Keratinocyte (primary cell): ENCODE data around the gene CFAP299. TPM values are rescaled to one million over a fixed set of nuclear protein-coding genes. Genes with fewer than 3 reads are reported as not detected.

Experiments
- DNase-seq: peaks from one replicate; pipeline ENCODE4 v3.0.0-alpha.2; 2011; ENCODE audit warnings: low read depth, missing footprints, low spot score
- FAIRE-seq: peaks from 2 replicates; lab custom pipeline; 2011; peaks lifted over from hg19 to GRCh38; lab: Jason Lieb, UNC
- H2AFZ ChIP-seq: 2 replicates; pipeline ENCODE4 v1.6.0; 2012; ENCODE audit warnings: low read length, control low read depth, inconsistent platforms; ENCODE audit not compliant: control insufficient read depth
- H3K27ac ChIP-seq: 2 replicates; pipeline ENCODE4 v1.5.1; 2011; ENCODE audit warnings: low read length; ENCODE audit not compliant: control insufficient read depth, insufficient read depth
- H3K27me3 ChIP-seq: 3 replicates; pipeline ENCODE4 v1.6.0; 2011; ENCODE audit warnings: low read length; ENCODE audit not compliant: control insufficient read depth, insufficient read depth; ENCODE audit errors: extremely low read depth
- H3K36me3 ChIP-seq, 2 experiments: 2 replicates in 1 of 2; 3 replicates in 1 of 2; pipeline ENCODE4 v1.5.1; 2011; ENCODE audit warnings: low read length in 2 of 2, mild to moderate bottlenecking in 1 of 2; ENCODE audit not compliant: control insufficient read depth in 2 of 2, insufficient read depth in 2 of 2; ENCODE audit errors: extremely low read depth in 1 of 2
- H3K4me1 ChIP-seq: 3 replicates; pipeline ENCODE4 v1.5.1; 2011; ENCODE audit warnings: low read length; ENCODE audit not compliant: control insufficient read depth, insufficient read depth; ENCODE audit errors: extremely low read depth
- H3K4me2 ChIP-seq: 3 replicates; pipeline ENCODE4 v1.6.0; 2011; ENCODE audit warnings: low read depth, low read length; ENCODE audit not compliant: control insufficient read depth, insufficient read depth; ENCODE audit errors: extremely low read depth
- H3K4me3 ChIP-seq, 3 experiments: fragments of 200-600 bp in 1 of 3; sonication (generic) in 1 of 3; 2 replicates in 2 of 3; 3 replicates in 1 of 3; pipeline ENCODE4 v1.5.1; 2011 to 2016; ENCODE audit warnings: low read length in 3 of 3, mild to moderate bottlenecking in 3 of 3, control low read depth in 2 of 3, inconsistent platforms in 1 of 3, low read depth in 1 of 3, mixed read lengths in 1 of 3, mixed run types in 1 of 3, moderate library complexity in 1 of 3; ENCODE audit not compliant: control insufficient read depth in 2 of 3, insufficient read depth in 2 of 3; ENCODE audit errors: extremely low read depth in 1 of 3
- H3K79me2 ChIP-seq: 2 replicates; pipeline ENCODE4 v1.6.0; 2012; ENCODE audit warnings: low read length; ENCODE audit not compliant: control insufficient read depth, insufficient read depth
- H3K9ac ChIP-seq: 3 replicates; pipeline ENCODE4 v1.6.0; 2011; ENCODE audit warnings: low read length; ENCODE audit not compliant: control insufficient read depth, insufficient read depth; ENCODE audit errors: extremely low read depth
- H3K9me1 ChIP-seq: 3 replicates; pipeline ENCODE4 v1.6.0; 2011; ENCODE audit warnings: low read length; ENCODE audit not compliant: control insufficient read depth, insufficient read depth; ENCODE audit errors: extremely low read depth
- H3K9me3 ChIP-seq: 2 replicates; pipeline ENCODE4 v1.5.1; 2012; ENCODE audit warnings: low read depth, low read length; ENCODE audit not compliant: control insufficient read depth
- H4K20me1 ChIP-seq: 3 replicates; pipeline ENCODE4 v1.6.0; 2011; ENCODE audit warnings: low read length; ENCODE audit not compliant: control insufficient read depth, insufficient read depth; ENCODE audit errors: extremely low read depth
- EZH2 ChIP-seq: IDR thresholded peaks from one replicate; pipeline ENCODE4 v1.6.1; 2012; ENCODE audit warnings: inconsistent platforms, mild to moderate bottlenecking, low read length, moderate library complexity
- dilution Hi-C: fragments of 300-500 bp; cut with MboI; formaldehyde crosslinking; loops from one replicate; pipeline ENCODE4 v1.7.0; 2020; ENCODE audit warnings: low sequenced_read_pairs; ENCODE audit not compliant: extremely low pct_ligation_motif_present
- polyA plus RNA-seq, 5 experiments: library from polyadenylated mRNA; depleted of rRNA in 3 of 5; stranded (reverse) in 3 of 5; stranded (forward) in 1 of 5; unstranded in 1 of 5; fragments of >200 nt; gene quantifications; 1 replicate in 1 of 5; 2 replicates in 3 of 5; 3 replicates in 1 of 5; pipeline versions ENCODE4 v1.2.1 to v1.2.3, GENCODE V29; 2011 to 2012; ENCODE audit warnings: missing spikeins in 2 of 5, low read depth in 1 of 5, low replicate concordance in 1 of 5
- TF ChIP-seq, protein P1 (sequence below), 3 experiments: IDR thresholded peaks in 1 of 3; conservative IDR thresholded peaks in 1 of 3; optimal IDR thresholded peaks in 1 of 3; 2 replicates in 2 of 3; 3 replicates in 1 of 3; pipeline versions ENCODE3 to v1.5.1; 2011; ENCODE audit warnings: low read length in 3 of 3, mild to moderate bottlenecking in 3 of 3, moderate library complexity in 2 of 3, control low read depth in 1 of 3, inconsistent platforms in 1 of 3; ENCODE audit not compliant: insufficient read depth in 2 of 3; ENCODE audit errors: extremely low read depth in 1 of 3

Gene CFAP299
- polyA plus RNA-seq, 1 donor (not counting 4 experiments of a cell fraction or from before 2014, with no cell fraction given), result 0.14 TPM

DNA sequence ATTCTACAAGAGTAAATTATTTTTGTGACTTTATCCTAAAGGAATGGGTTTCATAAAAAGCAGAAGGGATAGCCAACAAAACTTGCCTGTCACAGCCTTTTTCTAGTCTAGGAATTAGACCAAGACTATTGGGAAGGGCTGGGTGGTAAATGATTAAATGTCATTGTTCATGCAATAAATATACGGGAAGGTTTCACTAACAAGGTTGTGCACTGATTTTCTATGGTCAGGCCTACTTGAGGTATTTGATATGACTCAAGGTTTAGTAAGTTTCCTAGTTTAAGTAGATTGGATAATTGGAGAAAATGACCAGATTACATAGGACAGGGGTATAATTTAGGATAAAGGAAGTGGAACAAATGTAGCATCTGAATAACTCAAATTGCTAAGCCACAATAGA is 445.9 kb downstream of the CFAP299 start:
- H3K36me3 ChIP-seq, result no peaks in the 10 kb centered on the region
- FAIRE-seq (no peak), DNase-seq (no peak)
- H3K4me3 ChIP-seq, result no peak overlapping the region
- H3K4me1 ChIP-seq, result no peaks in the 10 kb centered on the region
- no peaks in the 10 kb centered on the region for H4K20me1 ChIP-seq
- H3K27ac ChIP-seq, result no peak overlapping the region
- TF ChIP-seq, protein P1, sequence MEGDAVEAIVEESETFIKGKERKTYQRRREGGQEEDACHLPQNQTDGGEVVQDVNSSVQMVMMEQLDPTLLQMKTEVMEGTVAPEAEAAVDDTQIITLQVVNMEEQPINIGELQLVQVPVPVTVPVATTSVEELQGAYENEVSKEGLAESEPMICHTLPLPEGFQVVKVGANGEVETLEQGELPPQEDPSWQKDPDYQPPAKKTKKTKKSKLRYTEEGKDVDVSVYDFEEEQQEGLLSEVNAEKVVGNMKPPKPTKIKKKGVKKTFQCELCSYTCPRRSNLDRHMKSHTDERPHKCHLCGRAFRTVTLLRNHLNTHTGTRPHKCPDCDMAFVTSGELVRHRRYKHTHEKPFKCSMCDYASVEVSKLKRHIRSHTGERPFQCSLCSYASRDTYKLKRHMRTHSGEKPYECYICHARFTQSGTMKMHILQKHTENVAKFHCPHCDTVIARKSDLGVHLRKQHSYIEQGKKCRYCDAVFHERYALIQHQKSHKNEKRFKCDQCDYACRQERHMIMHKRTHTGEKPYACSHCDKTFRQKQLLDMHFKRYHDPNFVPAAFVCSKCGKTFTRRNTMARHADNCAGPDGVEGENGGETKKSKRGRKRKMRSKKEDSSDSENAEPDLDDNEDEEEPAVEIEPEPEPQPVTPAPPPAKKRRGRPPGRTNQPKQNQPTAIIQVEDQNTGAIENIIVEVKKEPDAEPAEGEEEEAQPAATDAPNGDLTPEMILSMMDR (optimal IDR thresholded peaks at IDR 0.05 in 1 of 3, IDR thresholded peaks at IDR 0.05 in 1 of 3, conservative IDR thresholded peaks at IDR 0.05 in 1 of 3; ENCODE audit: extremely low read depth in 1 of 3, insufficient read depth in 2 of 3, low read length in 3 of 3), result no peak
- TF ChIP-seq EZH2, result no peak
- no peaks in the 10 kb centered on the region for H3K79me2 ChIP-seq
- H3K9me3 ChIP-seq, result no peaks in the 10 kb centered on the region
- no peak overlapping the region for H2AFZ ChIP-seq
- no peak overlapping the region for H3K9ac ChIP-seq
- no peak overlapping the region for H3K4me2 ChIP-seq
- H3K27me3 ChIP-seq, result no peaks in the 10 kb centered on the region
- dilution Hi-C loops, result no loop called here
- no peaks in the 10 kb centered on the region for H3K9me1 ChIP-seq

DNA sequence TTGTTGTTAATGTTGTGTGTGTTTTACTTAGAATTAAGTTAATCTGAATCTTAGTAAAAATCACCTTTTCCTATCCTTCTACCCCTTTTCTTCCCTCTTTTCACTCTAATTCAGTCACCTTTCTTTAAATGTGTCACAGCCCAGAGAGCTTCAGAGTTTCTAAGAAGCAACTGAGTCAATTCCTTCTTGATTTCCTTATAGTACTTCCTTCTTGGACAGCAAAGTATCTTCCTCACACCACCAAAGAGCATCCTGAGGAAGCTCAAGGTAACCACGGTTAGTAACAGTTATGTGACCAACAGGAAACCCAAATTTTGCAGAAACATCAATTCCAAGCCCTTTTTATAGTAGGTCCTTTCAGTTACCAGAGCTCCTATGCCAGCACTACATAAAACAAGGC is 451.8 kb downstream of the CFAP299 start:
- no peak overlapping the region for H2AFZ ChIP-seq
- no peaks in the 10 kb centered on the region for H3K36me3 ChIP-seq
- no peak overlapping the region for H3K4me3 ChIP-seq
- TF ChIP-seq, protein P1 (optimal IDR thresholded peaks at IDR 0.05 in 1 of 3, IDR thresholded peaks at IDR 0.05 in 1 of 3, conservative IDR thresholded peaks at IDR 0.05 in 1 of 3; ENCODE audit: extremely low read depth in 1 of 3, insufficient read depth in 2 of 3, low read length in 3 of 3), result no peak
- TF ChIP-seq EZH2, result no peak
- DNase-seq (no peak), FAIRE-seq (no peak)
- dilution Hi-C loops, result no loop called here
- no peaks in the 10 kb centered on the region for H4K20me1 ChIP-seq
- no peak overlapping the region for H3K27ac ChIP-seq
- no peaks in the 10 kb centered on the region for H3K4me1 ChIP-seq
- no peaks in the 10 kb centered on the region for H3K79me2 ChIP-seq
- no peaks in the 10 kb centered on the region for H3K9me3 ChIP-seq
- no peaks in the 10 kb centered on the region for H3K9me1 ChIP-seq
- no peak overlapping the region for H3K4me2 ChIP-seq
- H3K9ac ChIP-seq, result no peak overlapping the region
- H3K27me3 ChIP-seq, result no peaks in the 10 kb centered on the region
